Keratinocyte (primary cell): ENCODE results near the gene CEACAM18. TPM values are rescaled to one million over a fixed set of nuclear protein-coding genes. Genes with fewer than 3 reads are reported as not detected.

ENCODE experiments used
- DNase-seq: peaks from one replicate; pipeline ENCODE4 v3.0.0-alpha.2; 2011; ENCODE audit warnings: low read depth, missing footprints, low spot score
- FAIRE-seq: peaks from 2 replicates; lab custom pipeline; 2011; peaks lifted over from hg19 to GRCh38; lab: Jason Lieb, UNC
- H2AFZ ChIP-seq: 2 replicates; pipeline ENCODE4 v1.6.0; 2012; ENCODE audit warnings: low read length, control low read depth, inconsistent platforms; ENCODE audit not compliant: control insufficient read depth
- H3K27ac ChIP-seq: 2 replicates; pipeline ENCODE4 v1.5.1; 2011; ENCODE audit warnings: low read length; ENCODE audit not compliant: control insufficient read depth, insufficient read depth
- H3K27me3 ChIP-seq: 3 replicates; pipeline ENCODE4 v1.6.0; 2011; ENCODE audit warnings: low read length; ENCODE audit not compliant: control insufficient read depth, insufficient read depth; ENCODE audit errors: extremely low read depth
- H3K36me3 ChIP-seq, 2 experiments: 2 replicates in 1 of 2; 3 replicates in 1 of 2; pipeline ENCODE4 v1.5.1; 2011; ENCODE audit warnings: low read length in 2 of 2, mild to moderate bottlenecking in 1 of 2; ENCODE audit not compliant: control insufficient read depth in 2 of 2, insufficient read depth in 2 of 2; ENCODE audit errors: extremely low read depth in 1 of 2
- H3K4me1 ChIP-seq: 3 replicates; pipeline ENCODE4 v1.5.1; 2011; ENCODE audit warnings: low read length; ENCODE audit not compliant: control insufficient read depth, insufficient read depth; ENCODE audit errors: extremely low read depth
- H3K4me2 ChIP-seq: 3 replicates; pipeline ENCODE4 v1.6.0; 2011; ENCODE audit warnings: low read depth, low read length; ENCODE audit not compliant: control insufficient read depth, insufficient read depth; ENCODE audit errors: extremely low read depth
- H3K4me3 ChIP-seq, 3 experiments: fragments of 200-600 bp in 1 of 3; sonication (generic) in 1 of 3; 2 replicates in 2 of 3; 3 replicates in 1 of 3; pipeline ENCODE4 v1.5.1; 2011 to 2016; ENCODE audit warnings: low read length in 3 of 3, mild to moderate bottlenecking in 3 of 3, control low read depth in 2 of 3, inconsistent platforms in 1 of 3, low read depth in 1 of 3, mixed read lengths in 1 of 3, mixed run types in 1 of 3, moderate library complexity in 1 of 3; ENCODE audit not compliant: control insufficient read depth in 2 of 3, insufficient read depth in 2 of 3; ENCODE audit errors: extremely low read depth in 1 of 3
- H3K79me2 ChIP-seq: 2 replicates; pipeline ENCODE4 v1.6.0; 2012; ENCODE audit warnings: low read length; ENCODE audit not compliant: control insufficient read depth, insufficient read depth
- H3K9ac ChIP-seq: 3 replicates; pipeline ENCODE4 v1.6.0; 2011; ENCODE audit warnings: low read length; ENCODE audit not compliant: control insufficient read depth, insufficient read depth; ENCODE audit errors: extremely low read depth
- H3K9me1 ChIP-seq: 3 replicates; pipeline ENCODE4 v1.6.0; 2011; ENCODE audit warnings: low read length; ENCODE audit not compliant: control insufficient read depth, insufficient read depth; ENCODE audit errors: extremely low read depth
- H3K9me3 ChIP-seq: 2 replicates; pipeline ENCODE4 v1.5.1; 2012; ENCODE audit warnings: low read depth, low read length; ENCODE audit not compliant: control insufficient read depth
- H4K20me1 ChIP-seq: 3 replicates; pipeline ENCODE4 v1.6.0; 2011; ENCODE audit warnings: low read length; ENCODE audit not compliant: control insufficient read depth, insufficient read depth; ENCODE audit errors: extremely low read depth
- CTCF ChIP-seq, 3 experiments: IDR thresholded peaks in 1 of 3; conservative IDR thresholded peaks in 1 of 3; optimal IDR thresholded peaks in 1 of 3; 2 replicates in 2 of 3; 3 replicates in 1 of 3; pipeline versions ENCODE3 to v1.5.1; 2011; ENCODE audit warnings: low read length in 3 of 3, mild to moderate bottlenecking in 3 of 3, moderate library complexity in 2 of 3, control low read depth in 1 of 3, inconsistent platforms in 1 of 3; ENCODE audit not compliant: insufficient read depth in 2 of 3; ENCODE audit errors: extremely low read depth in 1 of 3
- EZH2 ChIP-seq: IDR thresholded peaks from one replicate; pipeline ENCODE4 v1.6.1; 2012; ENCODE audit warnings: inconsistent platforms, mild to moderate bottlenecking, low read length, moderate library complexity
- dilution Hi-C: fragments of 300-500 bp; cut with MboI; formaldehyde crosslinking; loops from one replicate; pipeline ENCODE4 v1.7.0; 2020; ENCODE audit warnings: low sequenced_read_pairs; ENCODE audit not compliant: extremely low pct_ligation_motif_present
- polyA plus RNA-seq, 5 experiments: library from polyadenylated mRNA; depleted of rRNA in 3 of 5; stranded (reverse) in 3 of 5; stranded (forward) in 1 of 5; unstranded in 1 of 5; fragments of >200 nt; gene quantifications; 1 replicate in 1 of 5; 2 replicates in 3 of 5; 3 replicates in 1 of 5; pipeline versions ENCODE4 v1.2.1 to v1.2.3, GENCODE V29; 2011 to 2012; ENCODE audit warnings: missing spikeins in 2 of 5, low read depth in 1 of 5, low replicate concordance in 1 of 5

CEACAM18 gene
- polyA plus RNA-seq, 1 donor (not counting 4 experiments of a cell fraction or from before 2014, with no cell fraction given): not detected

GRCh38 chr19:51530616-51531015 lies 52.3 kb downstream of the CEACAM18 start:
- no peaks in the 10 kb centered on the region for H3K9me3 ChIP-seq
- no peaks in the 10 kb centered on the region for H3K79me2 ChIP-seq
- no peaks in the 10 kb centered on the region for H3K27me3 ChIP-seq
- H4K20me1 ChIP-seq: no peaks in the 10 kb centered on the region
- H3K36me3 ChIP-seq: no peaks in the 10 kb centered on the region
- H3K9ac ChIP-seq: no peak overlapping the region
- FAIRE-seq: no peak
- no peaks in the 10 kb centered on the region for H3K9me1 ChIP-seq
- no peak overlapping the region for H3K4me2 ChIP-seq
- TF ChIP-seq EZH2 (no peak), CTCF (optimal IDR thresholded peaks at IDR 0.05 in 1 of 3, IDR thresholded peaks at IDR 0.05 in 1 of 3, conservative IDR thresholded peaks at IDR 0.05 in 1 of 3; ENCODE audit: extremely low read depth in 1 of 3, insufficient read depth in 2 of 3, low read length in 3 of 3) (no peak)
- no peak overlapping the region for H3K27ac ChIP-seq
- dilution Hi-C loops: no loop called here
- no peak for DNase-seq
- no peak overlapping the region for H2AFZ ChIP-seq
- no peak overlapping the region for H3K4me3 ChIP-seq
- no peaks in the 10 kb centered on the region for H3K4me1 ChIP-seq

GRCh38 chr19:51531349-51532315 lies 53.3 kb downstream of the CEACAM18 start, which contains the start of gene SIGLEC6:
Gene SIGLEC6 (minus strand): TSS chr19:51531670. CDS start chr19:51531648, 22 bp downstream.
- H3K9me3 ChIP-seq: no peaks in the 10 kb centered on the region
- DNase-seq: no peak

More at GRCh38 chr19:51531349-51532315, 53.3 kb downstream of the CEACAM18 start, which contains the start of gene SIGLEC6:
- H3K79me2 ChIP-seq: no peaks in the 10 kb centered on the region
- no peak within 1 kb of the TSS for H3K9ac ChIP-seq
- H4K20me1 ChIP-seq: no peaks in the 10 kb centered on the region
- no peak within 1 kb of the TSS for H3K27ac ChIP-seq
- no peak within 1 kb of the TSS for H3K4me3 ChIP-seq
- H3K9me1 ChIP-seq: no peaks in the 10 kb centered on the region
- H3K36me3 ChIP-seq: no peaks in the 10 kb centered on the region
- FAIRE-seq: no peak
- H2AFZ ChIP-seq: no peak within 1 kb of the TSS
- no peaks in the 10 kb centered on the region for H3K27me3 ChIP-seq
- dilution Hi-C loops: no loop called here
- H3K4me1 ChIP-seq: no peaks in the 10 kb centered on the region
- TF ChIP-seq CTCF (optimal IDR thresholded peaks at IDR 0.05 in 1 of 3, IDR thresholded peaks at IDR 0.05 in 1 of 3, conservative IDR thresholded peaks at IDR 0.05 in 1 of 3; ENCODE audit: extremely low read depth in 1 of 3, insufficient read depth in 2 of 3, low read length in 3 of 3) (no peak), EZH2 (no peak)
- no peak within 1 kb of the TSS for H3K4me2 ChIP-seq
